ENCODE measurements around the gene TK2.
"Not testable (repeated sequence)": the region's sequence is repeated elsewhere in the genome, so short reads cannot be mapped to it uniquely, and the experiment has no call there.

TK2 gene

DNA sequence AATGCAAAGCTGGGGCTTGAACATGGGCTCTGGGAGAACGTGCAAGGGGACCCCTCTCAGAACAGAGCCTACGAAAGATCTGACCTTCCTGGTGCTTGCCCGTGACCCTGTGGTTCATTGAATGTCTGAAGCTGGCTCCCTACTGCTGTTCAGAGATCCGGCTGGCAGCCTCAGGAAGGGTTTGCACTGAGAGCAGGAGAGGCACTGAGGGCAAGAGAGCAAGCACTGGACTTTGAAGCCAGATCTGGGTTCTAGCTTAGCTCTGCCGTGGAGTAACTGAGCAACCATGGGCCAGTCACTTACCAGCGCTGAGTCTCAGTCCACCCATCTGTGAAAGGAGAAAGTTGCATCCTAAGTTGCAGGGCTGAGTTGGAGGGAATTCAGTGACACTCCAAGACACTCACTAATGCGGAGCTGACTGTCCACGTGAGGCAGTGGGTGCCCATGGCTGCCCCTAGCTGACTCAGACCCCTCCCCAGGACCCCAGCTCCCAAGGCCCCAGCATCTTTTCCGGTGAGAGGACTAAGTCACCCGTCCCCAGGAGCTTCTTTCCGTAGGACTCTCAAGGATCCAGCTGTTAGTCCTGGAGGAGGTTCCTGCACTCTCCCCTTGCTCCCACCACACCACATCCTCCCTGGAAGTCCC lies 81.5 kb downstream of the TK2 start:
- no peak for DNase-seq (ENCODE audit: low read depth in 2 of 2)

GRCh38 chr16:66467611-66468010 lies 82.3 kb downstream of the TK2 start:
- no peak for DNase-seq (ENCODE audit: low read depth in 2 of 2)

DNA sequence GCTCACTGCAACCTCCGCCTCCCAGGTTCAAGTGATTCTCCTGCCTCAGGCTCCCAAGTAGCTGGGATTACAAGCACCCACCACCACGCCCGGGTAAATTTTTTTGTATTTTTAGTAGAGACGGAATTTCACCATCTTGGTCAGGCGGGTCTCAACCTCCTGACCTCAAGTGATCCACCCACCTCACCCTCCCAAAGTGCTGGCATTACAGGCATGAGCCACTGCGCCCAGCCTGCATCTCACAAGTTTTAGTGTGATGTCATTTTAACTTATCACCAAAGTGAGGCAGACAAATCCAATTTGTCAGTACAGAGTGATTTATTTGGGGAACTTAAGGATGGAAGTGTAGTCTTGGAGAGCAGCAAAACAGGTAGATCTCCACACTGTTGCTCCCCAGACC lies 83.3 kb downstream of the TK2 start:
- DNase-seq (ENCODE audit: low read depth in 2 of 2): not testable (repeated sequence)

DNA sequence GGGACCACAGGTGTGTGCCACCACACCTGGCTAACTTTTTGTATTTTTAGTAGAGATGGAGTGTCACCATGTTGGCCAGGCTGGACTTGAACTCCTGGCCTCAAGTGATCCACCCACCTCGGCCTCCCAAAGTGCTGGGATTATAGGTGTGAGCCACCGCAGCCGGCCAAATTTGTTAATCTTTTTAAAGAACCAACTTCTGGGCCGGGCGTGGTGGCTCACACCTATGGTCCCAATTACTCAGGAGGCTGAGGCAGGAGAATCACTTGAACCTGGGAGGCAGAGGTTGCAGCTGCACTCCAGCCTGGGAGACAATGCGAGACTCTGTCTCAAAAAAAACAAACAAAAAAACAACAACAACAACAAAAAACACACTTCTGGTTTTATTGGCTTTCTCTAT lies 84.0 kb downstream of the TK2 start:
- DNase-seq (ENCODE audit: low read depth in 2 of 2): not testable (repeated sequence)

GRCh38 chr16:66462912-66463311 lies 87.0 kb downstream of the TK2 start:
- DNase-seq (ENCODE audit: low read depth in 2 of 2): no peak

GRCh38 chr16:66460703-66461102 lies 89.2 kb downstream of the TK2 start:
- no peak for DNase-seq (ENCODE audit: low read depth in 2 of 2)

GRCh38 chr16:66459878-66460277 lies 90.0 kb downstream of the TK2 start:
- DNase-seq (ENCODE audit: low read depth in 2 of 2): no peak

DNA sequence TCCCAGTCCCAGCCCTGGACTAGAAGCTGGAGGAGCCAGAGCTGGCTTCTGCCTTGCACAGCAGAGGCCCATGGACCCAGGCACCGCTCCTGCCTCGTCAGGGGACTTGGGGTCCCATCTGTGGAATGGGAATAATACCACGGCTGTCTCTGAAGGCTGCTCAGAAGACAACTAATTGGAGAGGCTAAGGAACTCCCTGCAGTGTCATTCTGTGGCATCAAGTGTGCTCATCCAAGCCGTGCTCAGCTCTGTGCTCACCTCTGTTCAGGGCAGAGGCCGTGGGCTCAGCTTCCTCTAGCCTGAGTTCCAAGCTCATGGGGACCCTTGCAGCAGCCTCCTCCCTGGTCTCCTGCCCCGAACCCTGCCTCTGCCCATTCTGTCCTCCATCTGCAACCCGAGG lies 91.1 kb downstream of the TK2 start:
- no peak for DNase-seq (ENCODE audit: low read depth in 2 of 2)

DNA sequence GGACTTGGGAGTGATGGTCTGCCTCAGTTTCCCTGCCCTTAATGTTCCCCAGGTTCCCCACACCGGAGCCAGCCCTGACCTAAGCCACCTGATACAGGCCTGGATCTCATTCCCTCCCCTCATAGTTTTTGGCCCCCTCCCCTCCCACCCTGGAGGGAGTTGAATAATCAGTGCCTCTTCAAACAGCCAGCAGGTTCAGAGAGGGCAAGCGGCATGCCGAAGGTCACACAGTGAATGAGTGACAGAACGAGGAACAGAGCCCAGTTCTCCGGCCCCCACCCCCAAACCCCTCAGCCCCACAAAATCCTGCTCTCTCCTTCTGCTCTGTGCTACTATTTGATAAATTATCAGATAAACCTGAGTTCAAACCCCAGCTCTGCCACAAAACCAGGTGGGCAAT lies 91.6 kb downstream of the TK2 start:
- DNase-seq (ENCODE audit: low read depth in 2 of 2): no peak
